Adrenal gland (tissue), 5 donors: ENCODE measurements around the gene S100A10.

Source experiments
- CTCF ChIP-seq, 6 experiments: fragments of 450-650 bp in 4 of 6; fragments of 200-600 bp in 2 of 6; sonication (generic) in 1 of 6; IDR thresholded peaks; 1 replicate in 5 of 6; 2 replicates in 1 of 6; pipeline versions ENCODE4 v1.5.1 to v1.8.0; 2016 to 2021; ENCODE audit warnings: antibody characterized with exemption in 6 of 6, mild to moderate bottlenecking in 2 of 6, moderate library complexity in 1 of 6
- POLR2A ChIP-seq, 2 donors: fragments of 450-650 bp; IDR thresholded peaks; one replicate each; pipeline ENCODE4 v1.6.1; 2017; ENCODE audit warnings: antibody characterized with exemption in 2 of 2, mild to moderate bottlenecking in 2 of 2, moderate library complexity in 1 of 2
- donor health status: DM: no; HTN: no; CAD: no.

- TF ChIP-seq CTCF (IDR thresholded peaks at IDR 0.05): no peak
- TF ChIP-seq POLR2A (IDR thresholded peaks at IDR 0.05): no peak
Measured at GRCh38 chr1:151958959-151959358, 34.7 kb downstream of the S100A10 start.
